ENCODE data around the gene RNF121. TPM values are rescaled to one million over a fixed set of nuclear protein-coding genes. Genes with fewer than 3 reads are reported as not detected.

The RNF121 gene
- total and polyA plus RNA-seq, 4 donors, result 10.2 to 31.1 (median 14.2) TPM

DNA sequence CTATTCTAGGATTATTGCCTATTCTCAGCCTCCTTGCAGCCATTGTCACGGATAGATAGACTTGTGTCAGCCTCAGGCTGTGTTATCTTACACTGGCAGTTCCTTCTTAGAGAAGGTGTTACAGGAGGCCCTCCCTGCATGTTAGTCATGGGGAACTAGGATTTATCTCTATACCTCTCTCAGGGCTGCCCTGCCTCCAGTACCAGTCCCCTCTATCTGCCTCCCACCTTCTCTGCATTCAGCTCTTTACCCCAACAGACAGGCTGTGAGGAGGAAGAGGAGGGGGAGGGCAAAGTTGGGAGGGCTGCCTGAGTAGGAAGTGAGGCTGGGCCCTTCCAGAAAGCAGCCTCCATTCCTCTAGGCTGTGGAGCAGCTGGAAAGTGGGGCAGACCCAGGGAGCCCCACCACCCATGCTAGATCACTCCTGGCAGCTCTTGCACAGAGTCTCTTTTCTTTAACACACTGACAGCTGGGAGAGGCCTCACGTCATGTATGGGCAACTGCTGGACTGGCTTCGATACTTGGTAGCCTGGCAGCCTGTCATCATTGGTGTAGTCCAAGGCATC lies 67.0 kb downstream of the RNF121 start (continued):
- TF ChIP-seq, protein P1, sequence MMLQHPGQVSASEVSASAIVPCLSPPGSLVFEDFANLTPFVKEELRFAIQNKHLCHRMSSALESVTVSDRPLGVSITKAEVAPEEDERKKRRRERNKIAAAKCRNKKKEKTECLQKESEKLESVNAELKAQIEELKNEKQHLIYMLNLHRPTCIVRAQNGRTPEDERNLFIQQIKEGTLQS (IDR thresholded peaks at IDR 0.05), result no peak
- TF ChIP-seq HNF4A (conservative IDR thresholded peaks at IDR 0.05), result no peak

DNA sequence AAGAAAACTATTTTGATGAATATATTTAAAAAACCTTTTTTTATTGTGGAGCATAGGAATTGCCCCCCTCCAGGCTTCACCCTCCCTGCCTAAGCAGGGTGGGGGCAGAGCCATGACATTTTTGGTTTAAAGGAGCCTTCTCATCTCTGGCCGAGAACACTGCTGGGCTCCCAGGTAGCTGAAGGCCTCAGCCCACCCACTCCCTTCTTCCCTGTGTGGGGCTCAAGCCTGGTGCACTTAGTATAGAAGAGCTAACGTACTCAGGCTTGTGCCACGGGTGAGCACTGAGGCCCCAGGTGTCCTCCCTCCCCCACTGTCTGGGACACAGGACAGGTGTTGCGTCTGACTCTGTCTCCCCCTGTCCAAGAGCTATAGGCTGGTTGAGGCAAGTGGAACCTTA lies 67.7 kb downstream of the RNF121 start:
- Histone ChIP-seq H3K4me3 (ENCODE audit: low read depth in 1 of 3, low read length in 3 of 3) (no peak overlapping the region), H3K9me3 (ENCODE audit: control insufficient read depth in 4 of 4, low read length in 3 of 4) (no peaks in the 10 kb centered on the region), H3K27ac (ENCODE audit: low read depth in 1 of 2, low read length in 2 of 2) (no peak overlapping the region), H3K27me3 (ENCODE audit: control insufficient read depth in 4 of 4, insufficient read depth in 4 of 4, low read length in 3 of 4) (no peaks in the 10 kb centered on the region), H3K4me1 (ENCODE audit: control insufficient read depth in 4 of 4, insufficient read depth in 4 of 4, low read length in 3 of 4) (peaks cover 2 to 17% (median 10%) of the 10 kb centered on the region in 4 donors), H3K36me3 (ENCODE audit: control insufficient read depth in 4 of 4, insufficient read depth in 3 of 4, low read depth in 1 of 4, low read length in 3 of 4) (peaks cover 0 to 3% (median 1%) of the 10 kb centered on the region in 4 donors), H3K9ac (ENCODE audit: low read depth in 1 of 2, low read length in 2 of 2) (no peak overlapping the region)
- WGBS, result 95% methylated on average over 4 of the region's 4 CpGs
- DNase-seq (ENCODE audit: low spot score), result no peak
- TF ChIP-seq TAF1 (conservative IDR thresholded peaks at IDR 0.05) (no peak), JUND (IDR thresholded peaks at IDR 0.05) (no peak), FOXA2 (IDR thresholded peaks at IDR 0.05) (no peak), EGR1 (IDR thresholded peaks at IDR 0.05; ENCODE audit: low read depth in 2 of 2) (no peak), HNF4A (conservative IDR thresholded peaks at IDR 0.05) (no peak), RXRA (IDR thresholded peaks at IDR 0.05) (no peak), NR2F2 (IDR thresholded peaks at IDR 0.05) (no peak), HNF4G (IDR thresholded peaks at IDR 0.05) (no peak), SP1 (IDR thresholded peaks at IDR 0.05) (no peak), GABPA (IDR thresholded peaks at IDR 0.05 in 1 of 2, conservative IDR thresholded peaks at IDR 0.05 in 1 of 2) (no peak)
- TF ChIP-seq, protein P1 (IDR thresholded peaks at IDR 0.05), result no peak
- TF ChIP-seq, protein P2, sequence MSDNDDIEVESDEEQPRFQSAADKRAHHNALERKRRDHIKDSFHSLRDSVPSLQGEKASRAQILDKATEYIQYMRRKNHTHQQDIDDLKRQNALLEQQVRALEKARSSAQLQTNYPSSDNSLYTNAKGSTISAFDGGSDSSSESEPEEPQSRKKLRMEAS (IDR thresholded peaks at IDR 0.05), result no peak
- TF ChIP-seq, protein P3, sequence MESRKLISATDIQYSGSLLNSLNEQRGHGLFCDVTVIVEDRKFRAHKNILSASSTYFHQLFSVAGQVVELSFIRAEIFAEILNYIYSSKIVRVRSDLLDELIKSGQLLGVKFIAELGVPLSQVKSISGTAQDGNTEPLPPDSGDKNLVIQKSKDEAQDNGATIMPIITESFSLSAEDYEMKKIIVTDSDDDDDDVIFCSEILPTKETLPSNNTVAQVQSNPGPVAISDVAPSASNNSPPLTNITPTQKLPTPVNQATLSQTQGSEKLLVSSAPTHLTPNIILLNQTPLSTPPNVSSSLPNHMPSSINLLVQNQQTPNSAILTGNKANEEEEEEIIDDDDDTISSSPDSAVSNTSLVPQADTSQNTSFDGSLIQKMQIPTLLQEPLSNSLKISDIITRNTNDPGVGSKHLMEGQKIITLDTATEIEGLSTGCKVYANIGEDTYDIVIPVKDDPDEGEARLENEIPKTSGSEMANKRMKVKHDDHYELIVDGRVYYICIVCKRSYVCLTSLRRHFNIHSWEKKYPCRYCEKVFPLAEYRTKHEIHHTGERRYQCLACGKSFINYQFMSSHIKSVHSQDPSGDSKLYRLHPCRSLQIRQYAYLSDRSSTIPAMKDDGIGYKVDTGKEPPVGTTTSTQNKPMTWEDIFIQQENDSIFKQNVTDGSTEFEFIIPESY (IDR thresholded peaks at IDR 0.05), result no peak

DNA sequence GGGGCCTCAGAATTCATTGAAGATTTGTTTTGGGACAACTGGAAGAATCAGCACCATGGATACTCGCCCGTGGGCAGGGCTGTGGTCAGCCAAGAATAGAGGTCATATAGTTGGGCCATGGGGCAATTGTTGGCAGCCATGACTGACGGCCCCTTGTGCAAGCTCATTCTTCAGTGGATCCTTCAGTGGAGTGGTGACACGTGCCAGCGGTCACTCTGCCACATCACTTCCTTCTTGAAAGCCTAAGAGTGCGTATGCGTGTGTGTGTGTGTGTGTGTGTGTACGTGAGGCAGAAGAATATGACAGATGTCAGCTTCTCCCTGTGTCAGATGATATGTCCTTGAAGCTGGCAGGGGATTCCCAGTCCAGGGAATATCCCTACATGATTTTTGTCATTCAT lies 68.1 kb downstream of the RNF121 start:
- peaks cover 0 to 6% (median 3%) of the 10 kb centered on the region in 4 donors for H3K36me3 ChIP-seq (ENCODE audit: control insufficient read depth in 4 of 4, insufficient read depth in 3 of 4, low read depth in 1 of 4, low read length in 3 of 4)
- H3K27me3 ChIP-seq (ENCODE audit: control insufficient read depth in 4 of 4, insufficient read depth in 4 of 4, low read length in 3 of 4), result no peaks in the 10 kb centered on the region
- no peak for DNase-seq (ENCODE audit: low spot score)
- 87% methylated on average over 8 of the region's 8 CpGs for WGBS
- no peak overlapping the region for H3K27ac ChIP-seq (ENCODE audit: low read depth in 1 of 2, low read length in 2 of 2)
- no peaks in the 10 kb centered on the region for H3K9me3 ChIP-seq (ENCODE audit: control insufficient read depth in 4 of 4, low read length in 3 of 4)
- H3K4me3 ChIP-seq (ENCODE audit: low read depth in 1 of 3, low read length in 3 of 3), result no peak overlapping the region
- H3K9ac ChIP-seq (ENCODE audit: low read depth in 1 of 2, low read length in 2 of 2), result no peak overlapping the region
- peaks cover 2 to 17% (median 10%) of the 10 kb centered on the region in 4 donors for H3K4me1 ChIP-seq (ENCODE audit: control insufficient read depth in 4 of 4, insufficient read depth in 4 of 4, low read length in 3 of 4)
- TF ChIP-seq EGR1 (IDR thresholded peaks at IDR 0.05; ENCODE audit: low read depth in 2 of 2), result no peak
- TF ChIP-seq, protein P4, sequence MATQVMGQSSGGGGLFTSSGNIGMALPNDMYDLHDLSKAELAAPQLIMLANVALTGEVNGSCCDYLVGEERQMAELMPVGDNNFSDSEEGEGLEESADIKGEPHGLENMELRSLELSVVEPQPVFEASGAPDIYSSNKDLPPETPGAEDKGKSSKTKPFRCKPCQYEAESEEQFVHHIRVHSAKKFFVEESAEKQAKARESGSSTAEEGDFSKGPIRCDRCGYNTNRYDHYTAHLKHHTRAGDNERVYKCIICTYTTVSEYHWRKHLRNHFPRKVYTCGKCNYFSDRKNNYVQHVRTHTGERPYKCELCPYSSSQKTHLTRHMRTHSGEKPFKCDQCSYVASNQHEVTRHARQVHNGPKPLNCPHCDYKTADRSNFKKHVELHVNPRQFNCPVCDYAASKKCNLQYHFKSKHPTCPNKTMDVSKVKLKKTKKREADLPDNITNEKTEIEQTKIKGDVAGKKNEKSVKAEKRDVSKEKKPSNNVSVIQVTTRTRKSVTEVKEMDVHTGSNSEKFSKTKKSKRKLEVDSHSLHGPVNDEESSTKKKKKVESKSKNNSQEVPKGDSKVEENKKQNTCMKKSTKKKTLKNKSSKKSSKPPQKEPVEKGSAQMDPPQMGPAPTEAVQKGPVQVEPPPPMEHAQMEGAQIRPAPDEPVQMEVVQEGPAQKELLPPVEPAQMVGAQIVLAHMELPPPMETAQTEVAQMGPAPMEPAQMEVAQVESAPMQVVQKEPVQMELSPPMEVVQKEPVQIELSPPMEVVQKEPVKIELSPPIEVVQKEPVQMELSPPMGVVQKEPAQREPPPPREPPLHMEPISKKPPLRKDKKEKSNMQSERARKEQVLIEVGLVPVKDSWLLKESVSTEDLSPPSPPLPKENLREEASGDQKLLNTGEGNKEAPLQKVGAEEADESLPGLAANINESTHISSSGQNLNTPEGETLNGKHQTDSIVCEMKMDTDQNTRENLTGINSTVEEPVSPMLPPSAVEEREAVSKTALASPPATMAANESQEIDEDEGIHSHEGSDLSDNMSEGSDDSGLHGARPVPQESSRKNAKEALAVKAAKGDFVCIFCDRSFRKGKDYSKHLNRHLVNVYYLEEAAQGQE (IDR thresholded peaks at IDR 0.05), result no peak
- TF ChIP-seq RAD21 (IDR thresholded peaks at IDR 0.05), result no peak
- no peak for TF ChIP-seq SP1 (IDR thresholded peaks at IDR 0.05)
- no peak for TF ChIP-seq HNF4G (IDR thresholded peaks at IDR 0.05)
- TF ChIP-seq, protein P5, sequence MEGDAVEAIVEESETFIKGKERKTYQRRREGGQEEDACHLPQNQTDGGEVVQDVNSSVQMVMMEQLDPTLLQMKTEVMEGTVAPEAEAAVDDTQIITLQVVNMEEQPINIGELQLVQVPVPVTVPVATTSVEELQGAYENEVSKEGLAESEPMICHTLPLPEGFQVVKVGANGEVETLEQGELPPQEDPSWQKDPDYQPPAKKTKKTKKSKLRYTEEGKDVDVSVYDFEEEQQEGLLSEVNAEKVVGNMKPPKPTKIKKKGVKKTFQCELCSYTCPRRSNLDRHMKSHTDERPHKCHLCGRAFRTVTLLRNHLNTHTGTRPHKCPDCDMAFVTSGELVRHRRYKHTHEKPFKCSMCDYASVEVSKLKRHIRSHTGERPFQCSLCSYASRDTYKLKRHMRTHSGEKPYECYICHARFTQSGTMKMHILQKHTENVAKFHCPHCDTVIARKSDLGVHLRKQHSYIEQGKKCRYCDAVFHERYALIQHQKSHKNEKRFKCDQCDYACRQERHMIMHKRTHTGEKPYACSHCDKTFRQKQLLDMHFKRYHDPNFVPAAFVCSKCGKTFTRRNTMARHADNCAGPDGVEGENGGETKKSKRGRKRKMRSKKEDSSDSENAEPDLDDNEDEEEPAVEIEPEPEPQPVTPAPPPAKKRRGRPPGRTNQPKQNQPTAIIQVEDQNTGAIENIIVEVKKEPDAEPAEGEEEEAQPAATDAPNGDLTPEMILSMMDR (IDR thresholded peaks at IDR 0.05; ENCODE audit: low read depth, low read length, missing input control), result no peak
- TF ChIP-seq, protein P3 (IDR thresholded peaks at IDR 0.05), result no peak
- TF ChIP-seq, protein P1 (IDR thresholded peaks at IDR 0.05), result no peak
- no peak for TF ChIP-seq GABPA (IDR thresholded peaks at IDR 0.05 in 1 of 2, conservative IDR thresholded peaks at IDR 0.05 in 1 of 2)
- TF ChIP-seq FOXA2 (IDR thresholded peaks at IDR 0.05), result no peak
- TF ChIP-seq YY1 (IDR thresholded peaks at IDR 0.05), result no peak
- TF ChIP-seq JUND (IDR thresholded peaks at IDR 0.05), result no peak
- no peak for TF ChIP-seq NR2F2 (IDR thresholded peaks at IDR 0.05)
- TF ChIP-seq, protein P2 (IDR thresholded peaks at IDR 0.05), result no peak
- no peak for TF ChIP-seq HNF4A (conservative IDR thresholded peaks at IDR 0.05)
- no peak for TF ChIP-seq RXRA (IDR thresholded peaks at IDR 0.05)
- TF ChIP-seq TAF1 (conservative IDR thresholded peaks at IDR 0.05), result no peak
